ENCODE measurements around the gene NEURL1. TPM values are rescaled to one million over a fixed set of nuclear protein-coding genes. Genes with fewer than 3 reads are reported as not detected.
A peak's percentile ranks its signal among the peaks of the same experiment; 100 is the strongest.

The NEURL1 gene
- total RNA-seq, 2 donors from 2014 or later = 0.37 to 0.38 TPM

DNA sequence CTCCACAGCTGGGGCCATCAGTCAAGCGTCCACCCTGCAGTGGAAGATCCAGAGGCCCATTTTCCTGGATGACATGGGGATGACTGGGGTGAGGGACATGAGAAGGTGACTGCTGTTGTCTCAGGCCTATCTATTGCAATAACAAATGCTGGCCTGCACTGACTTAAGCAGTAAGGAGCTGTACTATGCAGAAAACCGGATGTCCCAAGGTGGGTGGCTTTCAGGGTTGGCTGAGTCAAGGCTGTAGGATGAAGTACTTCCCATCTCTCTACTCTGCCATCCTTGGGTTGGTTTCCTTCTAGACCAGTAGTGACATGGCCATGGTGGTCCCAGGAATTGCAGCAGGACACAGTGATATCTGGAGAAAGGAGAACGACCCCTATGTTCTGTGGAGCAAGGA is 48.1 kb downstream of the NEURL1 start:
- no peaks in the 10 kb centered on the region for H3K36me3 Mint-ChIP-seq (ENCODE audit: low read depth)
- Histone ChIP-seq H3K36me3 (ENCODE audit: control insufficient read depth, insufficient read depth, low read length) (no peaks in the 10 kb centered on the region), H3K9me3 (ENCODE audit: control insufficient read depth, low read length) (no peaks in the 10 kb centered on the region), H3K4me1 (ENCODE audit: control insufficient read depth, insufficient read depth, low read length) (peaks cover 6% of the 10 kb centered on the region), H3K9ac (ENCODE audit: extremely low read depth, low read length, poor library complexity, severe bottlenecking) (no peak overlapping the region), H3K4me3 (ENCODE audit: low read length) (no peak overlapping the region), H3K27me3 (ENCODE audit: control insufficient read depth, insufficient read depth, low read length, poor library complexity, severe bottlenecking) (no peaks in the 10 kb centered on the region), H3K27ac (ENCODE audit: low read depth, low read length) (no peak overlapping the region)
- DNase-seq = no peak
- no peak overlapping the region for H3K4me3 Mint-ChIP-seq
- no peak overlapping the region for H3K27ac Mint-ChIP-seq
- TF ChIP-seq, protein P1, sequence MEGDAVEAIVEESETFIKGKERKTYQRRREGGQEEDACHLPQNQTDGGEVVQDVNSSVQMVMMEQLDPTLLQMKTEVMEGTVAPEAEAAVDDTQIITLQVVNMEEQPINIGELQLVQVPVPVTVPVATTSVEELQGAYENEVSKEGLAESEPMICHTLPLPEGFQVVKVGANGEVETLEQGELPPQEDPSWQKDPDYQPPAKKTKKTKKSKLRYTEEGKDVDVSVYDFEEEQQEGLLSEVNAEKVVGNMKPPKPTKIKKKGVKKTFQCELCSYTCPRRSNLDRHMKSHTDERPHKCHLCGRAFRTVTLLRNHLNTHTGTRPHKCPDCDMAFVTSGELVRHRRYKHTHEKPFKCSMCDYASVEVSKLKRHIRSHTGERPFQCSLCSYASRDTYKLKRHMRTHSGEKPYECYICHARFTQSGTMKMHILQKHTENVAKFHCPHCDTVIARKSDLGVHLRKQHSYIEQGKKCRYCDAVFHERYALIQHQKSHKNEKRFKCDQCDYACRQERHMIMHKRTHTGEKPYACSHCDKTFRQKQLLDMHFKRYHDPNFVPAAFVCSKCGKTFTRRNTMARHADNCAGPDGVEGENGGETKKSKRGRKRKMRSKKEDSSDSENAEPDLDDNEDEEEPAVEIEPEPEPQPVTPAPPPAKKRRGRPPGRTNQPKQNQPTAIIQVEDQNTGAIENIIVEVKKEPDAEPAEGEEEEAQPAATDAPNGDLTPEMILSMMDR (conservative IDR thresholded peaks at IDR 0.05) = no peak
- WGBS, 2 experiments (ENCODE audit: insufficient coverage in 1 of 2, insufficient read length in 1 of 2) = 93 to 96% methylated on average over 3 of the region's 3 CpGs
- no peaks in the 10 kb centered on the region for H3K9me3 Mint-ChIP-seq
- peaks cover 8% of the 10 kb centered on the region for H3K27me3 Mint-ChIP-seq (ENCODE audit: insufficient read depth)
- peaks cover 13% of the 10 kb centered on the region for H3K4me1 Mint-ChIP-seq

DNA sequence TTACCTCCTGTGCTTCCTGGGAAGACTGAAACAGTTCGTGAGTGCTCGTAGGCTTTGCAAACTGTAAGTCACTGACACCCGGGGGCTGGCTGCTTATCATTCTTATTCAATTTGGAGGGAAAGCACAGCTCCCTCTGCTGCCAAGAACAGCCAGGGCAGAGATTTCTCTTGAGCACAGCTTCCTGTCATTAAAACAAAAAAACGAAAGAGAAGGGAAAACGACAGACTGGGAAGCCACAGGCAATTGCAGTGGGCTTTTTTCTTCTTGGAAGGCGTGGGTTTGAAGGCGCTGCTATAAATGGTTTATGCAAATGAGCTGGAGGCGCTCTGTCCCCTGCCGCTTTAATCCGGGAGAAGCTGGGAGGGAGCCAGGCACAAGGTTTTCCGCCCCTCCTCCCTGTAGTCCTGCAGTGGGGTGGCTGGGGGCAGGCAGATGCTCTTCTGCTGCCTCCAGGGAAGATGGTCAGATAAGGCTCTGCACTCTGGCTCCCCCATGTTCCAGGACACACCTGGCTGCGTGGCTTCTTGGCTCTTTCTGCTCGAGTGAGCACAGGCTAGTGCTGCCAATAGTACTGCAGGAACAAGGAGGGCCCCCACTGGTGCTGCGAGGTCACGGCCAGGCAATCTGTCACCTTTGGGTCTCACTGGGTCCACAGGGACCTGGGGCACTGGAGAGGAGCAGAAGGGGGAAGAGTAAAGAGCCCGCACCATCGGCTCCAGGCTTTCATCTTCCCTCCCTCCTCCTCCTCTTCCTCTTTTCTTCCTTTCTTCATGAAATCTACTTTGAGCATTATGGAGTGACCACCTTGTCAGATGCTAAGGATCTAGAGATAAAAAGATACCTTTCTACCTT is 49.5 kb downstream of the NEURL1 start:
- H3K9me3 ChIP-seq (ENCODE audit: control insufficient read depth, low read length) = no peaks in the 10 kb centered on the region
- Mint-ChIP-seq H3K4me1 (peaks cover 22% of the 10 kb centered on the region), H3K4me3 (peak overlapping the region; percentile 41), H3K27me3 (ENCODE audit: insufficient read depth) (peaks cover 5% of the 10 kb centered on the region), H3K36me3 (ENCODE audit: low read depth) (no peaks in the 10 kb centered on the region), H3K9me3 (no peaks in the 10 kb centered on the region), H3K27ac (no peak overlapping the region)
- WGBS, 2 experiments (ENCODE audit: insufficient coverage in 1 of 2, insufficient read length in 1 of 2) = 20 to 29% methylated on average over 9 to 17 of the region's 17 CpGs
- no peaks in the 10 kb centered on the region for H3K36me3 ChIP-seq (ENCODE audit: control insufficient read depth, insufficient read depth, low read length)
- H3K4me3 ChIP-seq (ENCODE audit: low read length) = peak overlapping the region; percentile 61
- DNase-seq = peak; percentile 85
- H3K27me3 ChIP-seq (ENCODE audit: control insufficient read depth, insufficient read depth, low read length, poor library complexity, severe bottlenecking) = no peaks in the 10 kb centered on the region
- TF ChIP-seq, protein P1 (conservative IDR thresholded peaks at IDR 0.05) = peak; percentile 77
- peaks cover 6% of the 10 kb centered on the region for H3K4me1 ChIP-seq (ENCODE audit: control insufficient read depth, insufficient read depth, low read length)
- no peak overlapping the region for H3K9ac ChIP-seq (ENCODE audit: extremely low read depth, low read length, poor library complexity, severe bottlenecking)
- H3K27ac ChIP-seq (ENCODE audit: low read depth, low read length) = no peak overlapping the region

DNA sequence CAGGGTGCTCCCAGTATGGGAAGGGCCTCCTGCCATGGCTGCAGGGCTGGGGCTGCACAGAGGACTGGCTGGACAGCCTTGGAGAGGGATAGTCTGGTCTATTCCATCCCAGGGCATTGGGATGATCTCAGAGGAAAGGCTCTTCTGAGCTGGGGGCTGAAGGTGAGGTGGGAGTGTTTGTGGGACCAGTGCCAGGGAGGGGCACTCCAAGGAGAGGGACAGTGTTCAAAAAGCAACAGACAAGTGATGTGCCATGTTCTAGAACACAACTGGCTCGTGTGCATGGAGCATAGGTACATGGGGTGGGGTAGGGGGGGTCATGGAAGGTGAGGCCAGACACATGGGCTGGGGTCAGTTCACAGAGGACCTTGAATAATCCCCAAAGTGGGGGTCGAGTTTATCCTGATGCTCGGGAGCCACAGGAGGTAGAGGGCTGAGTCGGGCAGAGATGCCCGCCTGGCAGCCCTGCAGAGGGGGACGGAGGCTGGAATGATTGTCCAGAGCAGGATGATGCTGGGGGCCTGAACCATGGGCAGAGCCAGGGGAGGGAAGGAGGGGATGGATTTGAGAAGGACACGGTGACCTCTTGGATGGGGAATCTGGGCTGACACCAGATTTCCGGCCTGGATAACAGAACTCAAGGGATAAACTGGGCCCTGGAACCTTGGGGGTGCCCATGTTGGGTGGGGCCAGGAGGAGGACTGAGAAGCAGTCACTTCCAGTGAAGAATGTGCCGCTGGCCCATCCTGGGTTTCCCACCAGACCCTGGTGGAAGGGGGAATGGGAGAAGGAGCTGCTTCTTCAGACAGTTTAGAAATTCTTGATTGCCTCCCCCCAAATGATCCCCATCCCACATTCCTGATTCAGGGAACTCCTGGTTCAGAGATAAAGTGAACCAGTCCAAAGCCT is 50.4 kb downstream of the NEURL1 start:
- Mint-ChIP-seq H3K4me1 (peaks cover 22% of the 10 kb centered on the region), H3K9me3 (no peaks in the 10 kb centered on the region), H3K4me3 (no peak overlapping the region), H3K27ac (no peak overlapping the region), H3K27me3 (ENCODE audit: insufficient read depth) (peaks cover 5% of the 10 kb centered on the region), H3K36me3 (ENCODE audit: low read depth) (no peaks in the 10 kb centered on the region)
- H3K9ac ChIP-seq (ENCODE audit: extremely low read depth, low read length, poor library complexity, severe bottlenecking) = no peak overlapping the region
- no peaks in the 10 kb centered on the region for H3K9me3 ChIP-seq (ENCODE audit: control insufficient read depth, low read length)
- peaks cover 6% of the 10 kb centered on the region for H3K4me1 ChIP-seq (ENCODE audit: control insufficient read depth, insufficient read depth, low read length)
- no peaks in the 10 kb centered on the region for H3K27me3 ChIP-seq (ENCODE audit: control insufficient read depth, insufficient read depth, low read length, poor library complexity, severe bottlenecking)
- DNase-seq = peak; percentile 44
- H3K27ac ChIP-seq (ENCODE audit: low read depth, low read length) = no peak overlapping the region
- no peaks in the 10 kb centered on the region for H3K36me3 ChIP-seq (ENCODE audit: control insufficient read depth, insufficient read depth, low read length)
- TF ChIP-seq, protein P1 (conservative IDR thresholded peaks at IDR 0.05) = no peak
- 90 to 92% methylated on average over 6 to 9 of the region's 9 CpGs for WGBS, 2 experiments (ENCODE audit: insufficient coverage in 1 of 2, insufficient read length in 1 of 2)
- H3K4me3 ChIP-seq (ENCODE audit: low read length) = no peak overlapping the region

Measured in endodermal cell (in vitro differentiated cells).